IgD-negative memory B cell (primary cell): Measurements from ENCODE around the gene DRD4. TPM values are rescaled to one million over a fixed set of nuclear protein-coding genes. Genes with fewer than 3 reads are reported as not detected.

ENCODE experiments used
- H3K27ac Mint-ChIP-seq, 3 donors: one replicate each; pipeline ENCODE4 v1.8.0; 2020 to 2022; ENCODE audit warnings: mild to moderate bottlenecking in 3 of 3, mixed read lengths in 3 of 3, moderate library complexity in 1 of 3
- H3K27me3 Mint-ChIP-seq: one replicate; pipeline ENCODE4 v1.8.0; 2021; ENCODE audit warnings: mixed read lengths
- H3K36me3 Mint-ChIP-seq: one replicate; pipeline ENCODE4 v1.8.0; 2020; ENCODE audit warnings: mild to moderate bottlenecking, mixed read lengths
- H3K4me1 Mint-ChIP-seq, 3 donors: one replicate each; pipeline ENCODE4 v1.8.0; 2020 to 2022; ENCODE audit warnings: mixed read lengths in 3 of 3, mild to moderate bottlenecking in 1 of 3
- H3K4me3 Mint-ChIP-seq, 4 donors: one replicate each; pipeline ENCODE4 v1.8.0; 2020 to 2022; ENCODE audit warnings: mild to moderate bottlenecking in 4 of 4, mixed read lengths in 4 of 4, moderate library complexity in 3 of 4
- H3K9me3 Mint-ChIP-seq, 3 donors: one replicate each; pipeline ENCODE4 v1.8.0; 2020 to 2021; ENCODE audit warnings: mixed read lengths in 3 of 3, mild to moderate bottlenecking in 1 of 3
- polyA plus RNA-seq: library from polyadenylated mRNA; unstranded; fragments of 300-500 nt; fragmentation: Illumina TruSeq; gene quantifications from one replicate; pipeline ENCODE4 v1.2.3, GENCODE V29; 2021

The DRD4 gene
- polyA plus RNA-seq, 1 donor from 2014 or later, result not detected

DNA sequence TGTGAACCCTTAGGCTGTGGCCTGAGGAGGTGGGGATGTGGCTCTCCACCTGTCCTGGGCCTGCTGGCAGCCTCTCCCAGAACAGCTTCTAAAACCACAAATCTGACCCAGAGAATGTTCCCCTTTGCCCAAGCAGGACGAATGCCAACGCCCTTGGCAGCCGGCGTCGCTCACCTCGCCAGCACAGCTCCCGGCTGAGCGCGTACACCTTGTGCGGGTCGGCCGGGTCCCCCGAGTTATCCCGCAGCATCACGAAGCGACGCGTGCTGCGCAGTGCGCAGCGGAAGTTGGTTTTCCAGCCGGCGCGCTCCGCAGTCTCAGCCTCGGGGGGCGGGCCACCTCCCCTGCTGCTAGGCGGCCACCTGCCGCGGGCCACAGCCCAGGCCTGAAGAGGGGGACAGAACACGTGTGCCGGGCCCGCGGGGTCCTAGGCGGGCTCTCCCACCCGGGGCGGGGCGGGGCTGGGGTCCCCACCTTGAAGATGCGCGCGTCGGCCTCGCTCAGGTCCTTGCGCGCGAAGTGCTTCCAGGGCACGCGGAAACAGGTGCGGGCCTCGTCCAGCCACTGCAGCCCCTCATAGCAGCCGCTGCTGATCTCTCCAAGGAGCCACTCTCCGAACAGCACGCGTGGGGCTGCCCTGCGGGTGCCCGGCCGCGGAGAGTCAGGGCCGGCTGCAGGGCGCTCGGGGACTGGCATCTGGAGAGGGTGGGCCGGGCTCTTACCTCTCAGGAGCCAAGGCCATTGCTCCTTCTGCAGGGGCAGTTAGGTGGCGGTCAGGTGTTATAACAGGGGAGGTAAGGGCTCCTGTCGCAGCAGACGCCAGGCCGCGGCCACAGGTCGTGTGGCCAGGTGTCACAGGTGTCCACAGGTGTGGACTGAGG lies 22.2 kb upstream of the DRD4 start:
- H3K4me1 Mint-ChIP-seq, result peaks cover 4 to 10% (median 6%) of the 10 kb centered on the region in 3 donors
- peak overlapping the region; percentile 89 to 97 (median 93) for H3K4me3 Mint-ChIP-seq
- no peaks in the 10 kb centered on the region for H3K27me3 Mint-ChIP-seq
- peak overlapping the region; percentile 92 to 97 (median 95) for H3K27ac Mint-ChIP-seq
- peaks cover 8% of the 10 kb centered on the region for H3K36me3 Mint-ChIP-seq
- H3K9me3 Mint-ChIP-seq, result no peaks in the 10 kb centered on the region

DNA sequence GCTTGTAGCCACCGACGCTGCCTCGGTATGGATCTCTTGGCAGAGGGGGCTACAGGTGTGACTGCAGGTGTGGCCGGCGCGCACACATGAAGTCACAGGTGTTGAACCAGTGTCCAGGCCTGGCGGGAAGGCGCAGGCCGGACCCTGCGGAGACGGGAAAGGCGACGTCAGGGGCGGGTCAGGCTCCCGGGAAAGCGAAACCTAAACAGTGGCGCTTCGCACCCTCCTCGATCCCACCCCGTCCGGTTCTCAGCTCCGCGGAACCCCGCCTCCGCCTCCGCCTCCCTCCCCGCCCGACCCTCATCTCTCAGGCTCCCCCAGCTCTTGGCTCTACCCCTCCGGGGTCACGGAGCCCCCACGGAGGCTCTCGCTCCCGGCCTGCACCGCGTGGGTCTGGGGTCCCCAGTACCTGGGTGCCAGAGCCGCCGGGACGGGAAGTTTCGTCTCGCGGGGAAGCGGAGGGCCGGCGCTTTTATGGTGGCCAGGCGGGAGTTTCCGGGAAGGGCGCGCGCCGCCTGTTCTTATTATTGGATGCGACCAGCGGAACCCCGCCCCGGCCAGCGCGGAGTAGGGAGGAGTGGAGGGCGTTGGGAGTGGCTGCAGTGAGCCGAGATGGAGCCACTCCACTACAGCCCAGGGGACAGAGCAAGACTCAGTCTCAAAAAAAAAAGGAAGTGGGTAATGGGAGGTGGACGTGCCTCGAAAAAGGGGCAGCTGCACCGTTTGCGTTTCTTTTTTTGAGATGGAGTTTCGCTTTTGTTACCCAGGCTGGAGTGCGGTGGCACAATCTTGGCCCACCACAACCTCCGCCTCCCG lies 21.4 kb upstream of the DRD4 start, which contains the start of gene IRF7:
Gene IRF7 (minus strand): TSS at position 447 of the 816 bp plus-strand sequence. CDS start 586 bp downstream, outside the sequence.
- peaks cover 8% of the 10 kb centered on the region for H3K36me3 Mint-ChIP-seq
- no peaks in the 10 kb centered on the region for H3K9me3 Mint-ChIP-seq
- H3K4me3 Mint-ChIP-seq, result peak within 1 kb of the TSS; percentile 89 to 97 (median 93)
- H3K27me3 Mint-ChIP-seq, result no peaks in the 10 kb centered on the region
- peak within 1 kb of the TSS; percentile 92 to 97 (median 95) for H3K27ac Mint-ChIP-seq
- peaks cover 4 to 10% (median 6%) of the 10 kb centered on the region in 3 donors for H3K4me1 Mint-ChIP-seq

DNA sequence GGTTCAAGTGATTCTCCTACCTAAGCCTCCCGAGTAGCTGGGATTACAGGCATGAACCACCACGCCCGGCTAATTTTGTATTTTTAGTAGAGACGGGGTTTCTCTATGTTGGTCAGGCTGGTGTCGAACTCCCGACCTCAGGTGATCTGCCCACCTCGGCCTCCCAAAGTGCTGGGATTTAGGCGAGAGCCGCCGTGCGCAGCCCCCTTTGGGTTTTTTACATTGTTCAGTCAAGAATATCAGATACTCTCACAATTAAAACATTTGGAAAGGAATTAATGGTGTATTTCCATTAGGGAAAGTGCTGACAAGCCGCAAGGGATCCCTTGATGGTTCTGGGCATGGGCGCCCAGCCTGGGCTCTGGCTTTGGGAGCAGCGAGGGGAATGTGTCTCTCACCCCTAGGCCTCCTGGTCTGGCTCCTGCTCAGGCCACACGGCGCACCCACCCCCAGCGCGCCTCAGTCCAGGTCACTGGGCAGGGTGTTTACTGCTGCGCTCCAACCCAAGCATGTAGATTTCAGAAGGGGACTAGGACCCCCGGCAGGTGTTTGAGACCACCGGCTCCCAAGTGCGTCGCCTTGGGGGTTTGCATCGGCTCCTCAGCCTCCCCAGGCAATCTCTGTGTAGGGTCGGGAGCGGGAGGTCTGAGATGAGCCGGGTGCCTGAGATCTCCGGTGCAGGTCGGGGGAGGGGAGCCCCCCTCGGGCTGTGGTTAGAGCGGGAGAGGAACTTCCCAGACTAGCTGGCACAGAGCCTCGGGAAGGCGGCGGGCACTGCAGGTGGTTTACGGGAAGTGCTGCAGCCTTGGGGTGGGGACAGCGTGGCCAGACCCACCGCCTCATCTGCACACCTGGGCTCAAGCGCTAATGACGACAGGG lies 20.5 kb upstream of the DRD4 start:
- H3K4me1 Mint-ChIP-seq, result peaks cover 4 to 10% (median 6%) of the 10 kb centered on the region in 3 donors
- no peaks in the 10 kb centered on the region for H3K27me3 Mint-ChIP-seq
- peaks cover 6% of the 10 kb centered on the region for H3K36me3 Mint-ChIP-seq
- peak overlapping the region; percentile 90 to 95 (median 92) for H3K27ac Mint-ChIP-seq
- H3K4me3 Mint-ChIP-seq, result peak overlapping the region; percentile 89 to 97 (median 93)
- H3K9me3 Mint-ChIP-seq, result no peaks in the 10 kb centered on the region

DNA sequence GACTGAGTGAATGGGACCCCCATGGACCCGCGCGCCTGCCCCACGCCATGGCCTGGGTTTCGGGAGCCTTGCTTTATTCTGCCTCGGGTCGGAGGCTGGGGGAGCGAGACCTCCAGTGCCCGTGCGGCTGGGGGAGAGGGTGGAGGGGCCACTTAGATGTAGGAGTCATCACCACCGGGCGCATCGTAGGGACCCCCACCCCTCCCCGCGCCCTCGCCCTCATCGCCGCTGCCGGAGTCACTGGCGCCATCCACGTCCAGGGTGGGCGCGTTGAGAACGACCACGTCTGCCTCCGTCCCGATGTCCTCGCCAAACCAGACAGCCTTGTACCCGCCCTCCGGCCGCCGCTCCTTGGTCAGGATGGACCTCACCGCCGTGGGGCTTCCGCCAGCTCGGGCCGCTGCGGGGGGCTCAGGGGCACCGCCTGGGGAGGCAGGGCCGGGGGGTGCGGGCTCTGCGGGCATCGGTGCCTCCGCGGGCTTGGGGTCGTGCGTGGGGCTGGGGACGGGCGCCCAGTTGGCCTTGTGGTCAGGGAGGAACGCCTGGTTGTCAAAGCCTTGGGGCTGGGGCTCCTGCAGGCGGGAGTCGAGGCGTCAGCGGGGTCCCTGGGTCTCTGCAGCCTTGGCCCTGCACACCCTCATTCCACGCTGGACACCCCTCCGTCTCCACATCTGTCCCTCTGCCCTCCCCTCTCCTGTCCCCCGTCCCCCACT lies 19.7 kb upstream of the DRD4 start:
- Mint-ChIP-seq H3K4me1 (peaks cover 4 to 6% (median 6%) of the 10 kb centered on the region in 3 donors), H3K4me3 (peak overlapping the region in 1 of 4 donors; percentile 89), H3K27me3 (no peaks in the 10 kb centered on the region), H3K27ac (peak overlapping the region in 1 of 3 donors; percentile 92), H3K36me3 (peaks cover 5% of the 10 kb centered on the region), H3K9me3 (no peaks in the 10 kb centered on the region)

DNA sequence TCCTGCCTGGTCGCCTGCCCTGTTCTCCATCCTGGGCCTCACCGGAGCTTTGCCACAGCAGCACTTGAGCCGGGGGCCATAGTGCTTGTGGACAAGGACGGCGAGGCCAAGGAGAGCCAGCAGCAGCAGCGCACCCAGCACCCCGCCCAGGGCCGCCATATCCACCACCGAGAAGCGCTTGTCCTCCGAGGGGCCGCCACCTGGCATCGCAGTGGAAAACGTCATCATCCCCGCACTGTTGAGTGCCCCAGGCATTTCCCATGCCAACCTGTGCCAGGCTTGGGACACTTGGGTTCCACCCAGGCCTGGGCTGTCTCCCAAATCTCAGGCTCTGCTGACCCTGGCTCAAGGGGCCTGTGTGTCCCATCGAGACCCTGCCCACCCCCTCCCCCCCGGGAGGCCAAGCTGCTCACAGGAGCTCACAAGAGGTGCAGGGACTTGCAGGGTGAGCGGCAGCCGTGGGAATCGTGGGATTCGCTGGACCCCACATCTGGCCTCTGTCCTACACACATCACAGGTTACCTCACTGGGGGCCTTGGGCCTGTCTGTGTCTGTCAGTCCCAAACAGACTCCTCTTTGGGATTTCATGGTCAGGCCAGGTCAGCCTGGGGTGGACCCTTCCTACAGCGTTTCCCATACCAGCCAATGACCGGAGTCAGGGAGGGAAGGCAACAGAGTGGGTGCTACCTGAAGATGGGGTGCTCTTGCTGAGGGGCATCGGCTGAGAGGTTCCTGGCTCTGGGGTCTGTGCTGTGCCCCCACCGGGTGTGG lies 19.0 kb upstream of the DRD4 start:
- peak overlapping the region in 1 of 4 donors; percentile 51 for H3K4me3 Mint-ChIP-seq
- H3K9me3 Mint-ChIP-seq, result no peaks in the 10 kb centered on the region
- no peaks in the 10 kb centered on the region for H3K27me3 Mint-ChIP-seq
- peaks cover 4 to 6% (median 6%) of the 10 kb centered on the region in 3 donors for H3K4me1 Mint-ChIP-seq
- no peak overlapping the region for H3K27ac Mint-ChIP-seq
- peaks cover 5% of the 10 kb centered on the region for H3K36me3 Mint-ChIP-seq

DNA sequence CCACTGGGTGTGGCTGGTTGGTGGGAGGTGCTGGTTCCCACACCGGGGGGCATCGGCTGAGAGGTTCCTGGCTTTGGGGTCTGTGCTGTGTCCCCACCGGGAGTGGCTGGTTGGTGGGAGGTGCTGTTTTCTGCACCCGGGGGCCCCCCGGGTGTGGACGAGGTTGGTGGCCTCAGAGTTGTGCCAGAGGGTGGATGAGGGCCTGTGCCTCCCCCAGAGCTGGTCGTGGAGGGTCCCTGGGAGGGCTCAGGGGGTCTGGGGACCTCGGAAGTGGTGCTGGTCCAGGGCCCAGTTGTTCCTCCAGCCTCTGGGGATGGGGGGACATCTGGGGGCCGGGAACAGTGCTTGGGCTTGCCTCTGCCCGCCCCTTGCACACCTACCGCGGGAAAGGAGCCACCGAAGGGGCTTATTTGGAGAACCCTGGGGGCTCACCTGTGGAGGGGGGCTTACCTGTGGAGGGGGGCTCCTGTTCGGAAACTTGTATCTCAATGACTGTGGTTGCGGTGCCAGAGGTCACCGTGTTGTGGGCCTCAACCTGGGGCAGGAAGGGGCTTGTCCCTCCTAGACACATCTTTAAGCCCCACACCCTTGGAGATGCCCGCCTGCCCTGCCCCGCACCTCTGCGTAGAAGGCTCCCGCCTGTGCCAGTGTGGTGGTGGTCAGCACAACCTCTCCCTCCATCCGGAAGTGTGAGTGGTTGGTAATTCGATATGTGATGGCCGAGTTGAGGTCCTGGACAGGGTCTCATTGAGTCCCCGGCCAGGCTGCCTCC lies 18.0 kb upstream of the DRD4 start:
- no peaks in the 10 kb centered on the region for H3K9me3 Mint-ChIP-seq
- H3K4me1 Mint-ChIP-seq, result peaks cover 4 to 6% (median 6%) of the 10 kb centered on the region in 3 donors
- peak overlapping the region in 1 of 3 donors; percentile 53 for H3K27ac Mint-ChIP-seq
- no peak overlapping the region for H3K4me3 Mint-ChIP-seq
- H3K36me3 Mint-ChIP-seq, result peaks cover 8% of the 10 kb centered on the region
- peaks cover 3% of the 10 kb centered on the region for H3K27me3 Mint-ChIP-seq

DNA sequence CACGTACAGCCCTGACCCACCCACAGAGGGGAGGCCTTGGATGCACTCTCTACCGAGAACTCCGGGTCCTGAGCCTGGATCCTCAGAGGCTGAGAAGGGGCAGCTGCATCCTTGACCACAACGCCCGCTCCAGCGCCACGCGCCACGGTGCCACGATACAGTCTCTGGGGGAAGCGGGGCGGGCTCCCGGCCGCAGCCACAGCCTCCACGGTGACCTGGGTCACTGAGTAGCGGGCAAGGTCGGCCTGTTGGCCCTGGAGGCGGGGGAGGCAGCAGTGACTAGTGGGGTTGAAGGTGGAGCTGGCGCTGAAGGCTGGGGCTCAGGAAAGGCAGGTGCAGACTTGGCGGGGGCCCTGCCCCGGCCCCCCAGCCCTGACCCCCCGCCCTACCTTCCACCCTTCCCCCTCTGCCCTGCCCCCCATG lies 17.4 kb upstream of the DRD4 start:
- Mint-ChIP-seq H3K36me3 (peaks cover 8% of the 10 kb centered on the region), H3K9me3 (no peaks in the 10 kb centered on the region), H3K27ac (peak overlapping the region in 2 of 3 donors; percentile 35 to 53), H3K4me1 (peaks cover 4 to 6% (median 4%) of the 10 kb centered on the region in 3 donors), H3K27me3 (peaks cover 3% of the 10 kb centered on the region), H3K4me3 (no peak overlapping the region)

DNA sequence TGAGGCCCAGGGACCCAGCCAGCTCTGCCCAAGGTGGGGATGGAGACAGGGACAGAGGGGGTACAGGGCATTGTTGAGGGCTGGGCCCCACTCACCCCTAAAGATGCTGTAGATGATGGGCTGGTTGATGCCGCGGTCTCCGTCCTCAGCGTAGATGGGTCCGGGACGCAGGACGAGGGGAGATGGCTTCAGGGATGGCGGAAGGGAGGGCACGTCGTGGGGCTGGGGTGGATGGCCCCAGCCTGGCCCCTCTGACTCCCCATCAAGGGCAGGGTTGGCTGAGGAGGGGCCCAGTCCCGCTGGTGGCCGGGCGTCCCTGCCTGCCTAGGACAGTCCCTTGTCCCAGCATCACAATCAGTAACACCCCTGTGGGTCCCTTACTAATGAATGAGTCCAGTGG lies 16.9 kb upstream of the DRD4 start:
- peaks cover 4 to 6% (median 4%) of the 10 kb centered on the region in 3 donors for H3K4me1 Mint-ChIP-seq
- peaks cover 3% of the 10 kb centered on the region for H3K27me3 Mint-ChIP-seq
- H3K36me3 Mint-ChIP-seq, result peaks cover 8% of the 10 kb centered on the region
- peak overlapping the region in 1 of 3 donors; percentile 35 for H3K27ac Mint-ChIP-seq
- no peaks in the 10 kb centered on the region for H3K9me3 Mint-ChIP-seq
- peak overlapping the region in 1 of 4 donors; percentile 41 for H3K4me3 Mint-ChIP-seq

DNA sequence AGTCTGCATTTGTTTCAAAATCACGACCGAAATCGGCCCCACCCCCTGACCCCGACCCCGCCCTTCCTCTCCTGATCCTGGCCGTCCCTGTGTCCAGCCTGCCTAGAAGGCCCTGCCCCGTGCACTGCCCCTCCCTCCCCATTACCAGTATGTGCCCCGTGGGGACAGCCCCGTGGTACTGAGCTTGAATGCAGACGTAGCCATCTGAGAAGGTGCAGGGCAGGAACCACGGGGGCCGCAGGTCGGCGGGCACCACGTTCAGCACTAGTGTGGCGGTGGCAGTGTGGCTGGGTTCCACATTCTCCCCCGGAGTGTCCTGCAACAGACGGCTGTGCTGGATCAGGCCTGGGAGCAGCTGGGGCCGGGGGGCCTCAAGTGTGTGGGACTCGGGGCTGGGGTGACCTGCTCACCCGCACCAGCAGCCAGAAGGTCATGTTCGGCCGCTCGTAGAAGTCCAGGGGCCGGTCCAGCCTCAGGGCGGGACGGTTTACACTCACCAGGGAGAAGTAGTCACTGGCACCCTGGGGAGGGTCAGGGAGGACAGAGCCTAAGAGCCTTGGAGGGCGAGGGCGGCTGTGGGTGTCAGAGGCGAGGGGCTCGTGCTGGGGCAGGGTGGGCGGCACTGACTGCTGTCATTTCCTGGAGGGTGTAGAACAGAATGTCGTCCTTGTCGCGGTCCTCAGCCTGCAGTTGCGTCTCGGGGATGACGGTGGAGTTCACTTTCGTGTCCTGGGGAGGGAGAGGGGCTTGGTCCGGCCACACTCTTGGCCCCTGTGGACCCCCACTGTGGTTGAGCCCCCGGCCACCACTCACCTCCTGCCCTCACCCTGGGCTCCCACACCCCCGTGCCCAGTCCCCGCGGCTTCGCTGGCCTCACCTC lies 15.9 kb upstream of the DRD4 start:
- Mint-ChIP-seq H3K27ac (peak overlapping the region in 1 of 3 donors; percentile 16), H3K4me1 (peaks cover under 1 to 4% (median 2%) of the 10 kb centered on the region in 3 donors), H3K36me3 (peaks cover 8% of the 10 kb centered on the region), H3K9me3 (no peaks in the 10 kb centered on the region), H3K27me3 (peaks cover 3% of the 10 kb centered on the region), H3K4me3 (no peak overlapping the region)

DNA sequence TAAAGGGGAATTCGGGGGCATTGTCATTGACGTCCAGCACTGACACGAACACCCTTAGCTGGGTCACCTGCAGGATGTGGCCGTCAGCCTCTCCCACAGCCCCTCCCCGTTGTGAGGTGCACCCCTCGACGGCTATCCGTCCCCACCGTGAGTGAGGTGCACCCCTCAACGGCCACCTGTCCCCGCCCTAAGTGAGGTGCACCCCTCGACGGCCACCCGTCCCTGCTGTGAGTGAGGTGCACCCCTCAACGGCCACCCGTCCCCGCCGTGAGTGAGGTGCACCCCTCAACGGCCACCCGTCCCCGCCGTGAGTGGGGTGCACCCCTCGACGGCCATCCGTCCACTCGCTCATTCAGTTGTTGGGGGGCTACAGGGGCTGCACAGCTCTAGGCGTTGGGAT lies 15.2 kb upstream of the DRD4 start:
- Mint-ChIP-seq H3K27me3 (peaks cover 3% of the 10 kb centered on the region), H3K4me3 (peak overlapping the region in 1 of 4 donors; percentile 58), H3K36me3 (peaks cover 7% of the 10 kb centered on the region), H3K9me3 (no peaks in the 10 kb centered on the region), H3K27ac (peak overlapping the region in 1 of 3 donors; percentile 25), H3K4me1 (no peaks in the 10 kb centered on the region)

DNA sequence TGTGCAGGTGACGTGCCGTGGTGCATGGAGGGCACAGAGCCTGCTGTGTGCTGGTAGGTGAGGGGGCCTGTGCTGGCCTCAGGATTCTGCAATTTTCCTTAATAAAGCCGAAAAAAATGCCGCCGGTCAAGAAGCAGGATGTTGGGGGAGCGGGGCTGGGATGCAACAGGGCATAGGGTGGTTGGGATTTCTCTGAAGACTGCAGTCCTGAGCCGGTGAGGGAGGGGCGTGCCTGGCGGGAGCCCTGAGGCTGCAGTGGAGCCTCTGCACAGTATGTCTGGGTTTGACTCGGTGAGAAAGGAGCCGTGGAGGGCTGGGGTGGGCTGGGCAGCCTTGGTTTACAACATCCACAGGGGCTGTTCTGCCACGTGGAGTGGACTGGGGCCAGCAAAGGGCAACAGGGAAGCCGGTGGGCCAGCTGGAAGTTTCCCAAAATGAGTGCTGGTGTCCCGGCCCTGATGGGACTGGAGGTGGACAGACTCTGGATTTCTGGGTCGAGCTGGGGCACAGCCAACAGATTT lies 13.7 kb upstream of the DRD4 start:
- peak overlapping the region in 1 of 3 donors; percentile 67 for H3K27ac Mint-ChIP-seq

More for the DNA sequence above, 13.7 kb upstream of the DRD4 start:
- peaks cover 5% of the 10 kb centered on the region for H3K36me3 Mint-ChIP-seq
- H3K27me3 Mint-ChIP-seq, result peaks cover 11% of the 10 kb centered on the region
- peak overlapping the region in 2 of 4 donors; percentile 47 to 58 for H3K4me3 Mint-ChIP-seq
- H3K9me3 Mint-ChIP-seq, result no peaks in the 10 kb centered on the region
- H3K4me1 Mint-ChIP-seq, result peaks cover 2 to 5% (median 2%) of the 10 kb centered on the region in 3 donors
